ENCODE data around the gene OTX1. TPM values are rescaled to one million over a fixed set of nuclear protein-coding genes. Genes with fewer than 3 reads are reported as not detected.
A peak's percentile ranks its signal among the peaks of the same experiment; 100 is the strongest.

OTX1 gene
- total RNA-seq, 1 experiment from 2014 or later = 14.4 TPM

DNA sequence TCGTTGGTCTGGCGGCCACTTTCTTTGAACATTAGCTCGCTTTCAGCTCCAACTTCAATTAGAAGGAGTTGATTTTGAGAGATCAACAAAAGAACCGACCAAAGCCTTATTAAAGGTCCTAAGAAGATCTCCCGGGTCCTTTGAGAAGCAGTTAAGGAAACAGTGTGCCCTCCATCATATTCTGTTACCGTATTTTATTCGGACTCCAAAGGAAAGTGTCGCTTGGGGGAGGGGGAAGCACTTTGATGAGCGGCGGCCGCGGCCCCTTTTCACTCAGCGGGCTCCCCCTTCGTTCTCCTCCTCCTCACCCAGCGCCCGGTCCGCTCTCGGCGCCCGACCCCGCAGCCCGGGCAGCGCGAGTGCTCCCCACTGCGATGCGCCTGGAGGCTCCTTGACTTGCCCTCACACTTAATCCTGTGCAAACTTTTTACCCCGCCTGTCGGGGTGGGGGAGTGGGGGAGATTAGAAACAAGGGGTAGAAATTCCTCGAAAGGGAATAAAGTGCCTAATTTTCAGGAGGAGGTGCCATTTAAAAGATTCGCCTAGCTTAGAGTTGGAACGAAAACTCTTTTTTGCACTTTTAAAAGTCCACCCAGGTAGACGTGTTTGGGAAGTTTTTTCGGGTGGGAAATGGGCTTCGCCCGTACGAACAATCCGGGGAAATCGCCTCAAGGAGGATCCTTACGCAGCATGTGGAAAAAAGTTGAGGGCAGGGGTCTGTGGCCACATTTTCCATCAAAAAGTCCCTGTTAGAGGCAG, 1.2 kb upstream of the OTX1 start:
- no TSS peak for BruUV-seq (replicated peaks)
- ChIA-PET POLR2A (no interaction called here), CTCF (no interaction called here)
- no peaks in the 10 kb centered on the region for H3K27me3 Mint-ChIP-seq (ENCODE audit: insufficient read depth, unreplicated experiment)
- Histone ChIP-seq H3K4me3 (ENCODE audit: low read depth, low read length) (peak overlapping the region; percentile 52), H3K36me3 (ENCODE audit: control insufficient read depth, insufficient read depth, low read length) (no peaks in the 10 kb centered on the region; the same call in 1 of the 2 replicates), H3K4me1 (no peaks in the 10 kb centered on the region), H3K27me3 (replicated peaks; ENCODE audit: control insufficient read depth, insufficient read depth, low read length) (no peaks in the 10 kb centered on the region), H3K9me3 (no peaks in the 10 kb centered on the region)
- H3K36me3 Mint-ChIP-seq (ENCODE audit: insufficient read depth, unreplicated experiment) = peaks cover 50% of the 10 kb centered on the region
- intact Hi-C loops (cut with micrococcal nuclease; ENCODE audit: unreplicated experiment) = no loop called here
- H3K27ac Mint-ChIP-seq (ENCODE audit: unreplicated experiment) = peak overlapping the region; percentile 89
- H3K9me3 Mint-ChIP-seq (ENCODE audit: unreplicated experiment) = no peaks in the 10 kb centered on the region
- H3K4me1 Mint-ChIP-seq (ENCODE audit: low read depth, unreplicated experiment) = no peaks in the 10 kb centered on the region
- H3K4me3 Mint-ChIP-seq (ENCODE audit: unreplicated experiment) = peak overlapping the region; percentile 85
- TF ChIP-seq, protein P1, sequence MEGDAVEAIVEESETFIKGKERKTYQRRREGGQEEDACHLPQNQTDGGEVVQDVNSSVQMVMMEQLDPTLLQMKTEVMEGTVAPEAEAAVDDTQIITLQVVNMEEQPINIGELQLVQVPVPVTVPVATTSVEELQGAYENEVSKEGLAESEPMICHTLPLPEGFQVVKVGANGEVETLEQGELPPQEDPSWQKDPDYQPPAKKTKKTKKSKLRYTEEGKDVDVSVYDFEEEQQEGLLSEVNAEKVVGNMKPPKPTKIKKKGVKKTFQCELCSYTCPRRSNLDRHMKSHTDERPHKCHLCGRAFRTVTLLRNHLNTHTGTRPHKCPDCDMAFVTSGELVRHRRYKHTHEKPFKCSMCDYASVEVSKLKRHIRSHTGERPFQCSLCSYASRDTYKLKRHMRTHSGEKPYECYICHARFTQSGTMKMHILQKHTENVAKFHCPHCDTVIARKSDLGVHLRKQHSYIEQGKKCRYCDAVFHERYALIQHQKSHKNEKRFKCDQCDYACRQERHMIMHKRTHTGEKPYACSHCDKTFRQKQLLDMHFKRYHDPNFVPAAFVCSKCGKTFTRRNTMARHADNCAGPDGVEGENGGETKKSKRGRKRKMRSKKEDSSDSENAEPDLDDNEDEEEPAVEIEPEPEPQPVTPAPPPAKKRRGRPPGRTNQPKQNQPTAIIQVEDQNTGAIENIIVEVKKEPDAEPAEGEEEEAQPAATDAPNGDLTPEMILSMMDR (IDR thresholded peaks at IDR 0.05; ENCODE audit: insufficient read depth in 1 of 2, low read depth in 1 of 2, low read length in 1 of 2, severe bottlenecking in 1 of 2, unreplicated experiment in 1 of 2) = no peak
- peak in 1 of 2 experiments; percentile 47 for DNase-seq

DNA sequence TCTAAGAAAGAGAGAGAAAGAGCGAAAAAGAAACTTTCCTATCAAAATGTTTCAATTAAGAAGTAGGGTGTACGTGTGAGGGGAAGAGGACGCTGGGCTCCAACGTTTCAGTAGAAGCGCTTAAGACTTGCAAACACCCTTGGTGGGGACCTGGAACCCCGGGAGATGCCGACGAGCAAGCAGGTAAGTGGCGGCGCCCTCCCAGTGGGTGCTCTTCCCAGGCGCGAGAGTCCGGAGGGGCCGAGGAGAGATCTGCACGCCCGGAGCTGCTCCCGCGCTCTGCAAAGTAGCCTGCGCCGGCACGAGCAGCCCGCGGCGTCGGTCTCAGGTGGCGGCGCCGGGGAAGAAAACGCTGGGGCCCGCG, 678 bp upstream of the OTX1 start:
- peak overlapping the region; percentile 52 for H3K4me3 ChIP-seq (ENCODE audit: low read depth, low read length)
- ChIA-PET CTCF (interaction anchor here (0.7 to 1.0 kb wide), 2 partner anchors 438 to 638 kb away, joined by 3 read pairs; no protein-coding TSS in a partner anchor), POLR2A (interaction anchor here (0.6 to 0.7 kb wide), 4 partner anchors 14 to 597 kb away, joined by 3 to 5 read pairs (median 3); no protein-coding TSS in a partner anchor)
- intact Hi-C loops (cut with micrococcal nuclease; ENCODE audit: unreplicated experiment) = loop anchor here (2.0 kb wide), 1 partner anchor 143 kb away; no protein-coding TSS in a partner anchor
- H3K4me3 Mint-ChIP-seq (ENCODE audit: unreplicated experiment) = peak overlapping the region; percentile 85
- peak overlapping the region; percentile 89 for H3K27ac Mint-ChIP-seq (ENCODE audit: unreplicated experiment)
- H3K4me1 Mint-ChIP-seq (ENCODE audit: low read depth, unreplicated experiment) = no peaks in the 10 kb centered on the region
- no peak for DNase-seq
- H3K9me3 Mint-ChIP-seq (ENCODE audit: unreplicated experiment) = no peaks in the 10 kb centered on the region
- H3K9me3 ChIP-seq = no peaks in the 10 kb centered on the region
- no peaks in the 10 kb centered on the region for H3K27me3 ChIP-seq (replicated peaks; ENCODE audit: control insufficient read depth, insufficient read depth, low read length)
- TSS peak; percentile 87 for BruUV-seq (replicated peaks)
- no peaks in the 10 kb centered on the region for H3K27me3 Mint-ChIP-seq (ENCODE audit: insufficient read depth, unreplicated experiment)
- peaks cover 50% of the 10 kb centered on the region for H3K36me3 Mint-ChIP-seq (ENCODE audit: insufficient read depth, unreplicated experiment)
- H3K4me1 ChIP-seq = no peaks in the 10 kb centered on the region
- peaks cover 3% of the 10 kb centered on the region; the same call in 1 of the 2 replicates for H3K36me3 ChIP-seq (ENCODE audit: control insufficient read depth, insufficient read depth, low read length)
- TF ChIP-seq, protein P1 (IDR thresholded peaks at IDR 0.05; ENCODE audit: insufficient read depth in 1 of 2, low read depth in 1 of 2, low read length in 1 of 2, severe bottlenecking in 1 of 2, unreplicated experiment in 1 of 2) = no peak

DNA sequence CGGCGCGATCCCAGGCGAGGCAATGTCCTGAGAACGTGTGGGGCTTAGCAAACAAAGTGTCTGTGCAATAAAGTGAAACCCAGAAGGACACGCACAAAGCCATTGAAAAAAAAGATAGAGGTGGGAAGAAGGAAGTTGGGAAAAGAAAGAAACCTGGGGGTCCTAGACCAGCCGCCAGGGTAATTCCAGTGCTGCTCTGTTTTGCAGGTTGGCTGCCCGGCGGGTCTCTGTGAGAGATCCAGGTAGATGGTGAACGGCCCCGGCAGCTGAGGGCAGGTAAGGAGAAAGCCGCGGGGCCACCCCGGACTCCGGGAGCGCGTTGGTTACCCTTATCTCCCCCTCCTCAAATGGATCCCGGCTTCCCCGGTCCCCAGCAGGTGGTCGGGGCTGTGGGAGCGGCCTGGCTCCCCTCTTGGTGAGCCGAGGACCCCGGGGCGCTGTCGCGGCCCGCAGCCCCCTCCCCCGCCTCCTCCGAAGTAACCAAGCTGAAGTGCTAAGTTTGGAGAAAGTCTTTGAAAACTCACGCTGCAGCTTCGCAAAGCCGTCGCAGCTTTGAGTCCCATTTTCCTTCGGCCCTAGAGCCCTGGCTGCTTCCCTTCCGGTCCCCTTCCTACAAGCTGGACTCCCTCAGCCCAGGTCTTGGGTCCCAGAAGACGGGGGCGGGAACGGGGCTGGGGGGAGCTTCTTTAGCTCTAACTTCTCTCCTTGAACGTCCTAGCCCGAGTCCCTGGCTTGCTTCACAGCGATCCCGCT, 588 bp downstream of the OTX1 start:
- ChIA-PET POLR2A (interaction anchor here (0.6 kb wide), 2 partner anchors 48 to 811 kb away, joined by 4 to 5 read pairs; no protein-coding TSS in a partner anchor), CTCF (interaction anchor here (0.6 to 1.0 kb wide), 2 partner anchors 437 to 1255 kb away, joined by 3 read pairs; no protein-coding TSS in a partner anchor)
- intact Hi-C loops (cut with micrococcal nuclease; ENCODE audit: unreplicated experiment) = loop anchor here (2.0 kb wide), 1 partner anchor 142 kb away; no protein-coding TSS in a partner anchor
- H3K27ac Mint-ChIP-seq (ENCODE audit: unreplicated experiment) = peak overlapping the region; percentile 89
- peak; percentile 47 to 54 for DNase-seq
- BruUV-seq (replicated peaks) = TSS peak; percentile 43
- 0 out of 2 replicates have a peak, but pooled peaks cover 3% of the 10 kb centered on the region for H3K9me3 ChIP-seq
- peak overlapping the region; percentile 85 for H3K4me3 Mint-ChIP-seq (ENCODE audit: unreplicated experiment)
- no peaks in the 10 kb centered on the region for H3K27me3 Mint-ChIP-seq (ENCODE audit: insufficient read depth, unreplicated experiment)
- H3K36me3 ChIP-seq (ENCODE audit: control insufficient read depth, insufficient read depth, low read length) = peaks cover 3% of the 10 kb centered on the region
- no peaks in the 10 kb centered on the region for H3K27me3 ChIP-seq (replicated peaks; ENCODE audit: control insufficient read depth, insufficient read depth, low read length)
- no peaks in the 10 kb centered on the region for H3K9me3 Mint-ChIP-seq (ENCODE audit: unreplicated experiment)
- H3K4me1 Mint-ChIP-seq (ENCODE audit: low read depth, unreplicated experiment) = no peaks in the 10 kb centered on the region
- peak overlapping the region; percentile 52 for H3K4me3 ChIP-seq (ENCODE audit: low read depth, low read length)
- TF ChIP-seq, protein P1 (IDR thresholded peaks at IDR 0.05; ENCODE audit: insufficient read depth in 1 of 2, low read depth in 1 of 2, low read length in 1 of 2, severe bottlenecking in 1 of 2, unreplicated experiment in 1 of 2) = peak in 1 of 2 experiments; percentile 6
- no peaks in the 10 kb centered on the region for H3K4me1 ChIP-seq
- peaks cover 51% of the 10 kb centered on the region for H3K36me3 Mint-ChIP-seq (ENCODE audit: insufficient read depth, unreplicated experiment)

All from Caco-2 (cell line).